ENCODE measurements around the gene CDK13. TPM values are rescaled to one million over a fixed set of nuclear protein-coding genes. Genes with fewer than 3 reads are reported as not detected.

The CDK13 gene
- total RNA-seq, 2 experiments from 2014 or later = 84.3 to 90.9 TPM

DNA sequence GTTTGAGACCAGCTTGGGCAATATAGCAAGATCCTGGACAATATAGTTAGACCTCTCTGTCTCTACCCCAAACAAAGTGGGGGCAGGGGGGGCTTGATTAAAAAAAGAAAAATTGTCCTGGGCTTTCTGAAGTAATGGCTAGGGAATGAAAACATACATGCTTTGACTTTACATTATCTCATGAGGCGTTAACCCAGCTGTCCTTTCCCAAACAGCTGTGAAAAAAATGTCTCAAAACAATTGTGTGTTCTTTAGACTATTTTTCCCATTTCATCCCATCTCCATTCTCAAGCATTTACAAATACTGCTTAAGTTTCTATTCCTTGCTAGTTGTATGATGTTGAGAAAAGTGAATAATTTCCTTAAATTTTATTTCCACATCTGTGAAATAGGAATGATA, 27.0 kb upstream of the CDK13 start:
- H3K79me2 ChIP-seq (ENCODE audit: insufficient read depth, low read depth, low read length) = no peaks in the 10 kb centered on the region
- no peaks in the 10 kb centered on the region for H3K4me1 ChIP-seq (ENCODE audit: insufficient read depth, low read length, poor library complexity, severe bottlenecking)
- POLR2A ChIA-PET = no interaction called here
- DNase-seq (ENCODE audit: low spot score) = no peak
- no peak overlapping the region for H3K27ac ChIP-seq (ENCODE audit: low read depth, low read length, poor library complexity, severe bottlenecking)
- H3K9me2 ChIP-seq (ENCODE audit: insufficient read depth, low read length) = no peaks in the 10 kb centered on the region
- no peaks in the 10 kb centered on the region for H4K20me1 ChIP-seq (ENCODE audit: insufficient read depth, low read length)
- no peak for TF ChIP-seq EZH2phosphoT487 (IDR thresholded peaks at IDR 0.05; ENCODE audit: borderline replicate concordance, low read depth, low read length)
- no peak for TF ChIP-seq CTCF (conservative IDR thresholded peaks at IDR 0.05; ENCODE audit: low read length)
- no peak overlapping the region for H2AFZ ChIP-seq (ENCODE audit: low read length)
- H3K4me3 ChIP-seq (ENCODE audit: low read depth, low read length, poor library complexity, severe bottlenecking) = no peak overlapping the region
- H3K36me3 ChIP-seq (ENCODE audit: insufficient read depth, low read length) = no peaks in the 10 kb centered on the region
- intact Hi-C loops (cut with micrococcal nuclease; ENCODE audit: unreplicated experiment) = no loop called here
- no peaks in the 10 kb centered on the region for H3K9me3 ChIP-seq (ENCODE audit: low read length)
- BruUV-seq (replicated peaks) = no TSS peak
- CTCF ChIA-PET (ENCODE audit: unreplicated experiment) = no interaction called here
- no peak overlapping the region for H3K4me2 ChIP-seq (ENCODE audit: low read length)

DNA sequence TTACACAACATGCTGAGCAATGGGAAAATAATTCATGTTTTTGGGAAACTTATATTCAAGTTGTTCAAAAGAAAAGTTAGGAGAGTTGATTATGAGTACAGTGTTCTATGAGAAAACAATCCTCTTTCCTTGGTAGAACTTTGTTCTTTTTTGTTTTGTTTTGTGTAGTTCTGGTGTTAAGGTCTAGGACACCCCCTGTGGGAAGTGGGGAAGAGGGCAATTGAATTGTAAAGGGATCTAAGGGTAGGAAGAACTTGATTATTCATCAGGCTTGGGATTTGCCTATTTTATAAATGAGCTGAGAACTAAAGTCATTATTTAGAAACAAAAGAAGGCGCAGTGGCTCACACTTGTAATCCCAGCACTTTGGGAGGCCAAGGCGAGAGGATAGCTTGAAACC, 25.9 kb upstream of the CDK13 start:
- no peaks in the 10 kb centered on the region for H3K79me2 ChIP-seq (ENCODE audit: insufficient read depth, low read depth, low read length)
- no peak overlapping the region for H3K4me2 ChIP-seq (ENCODE audit: low read length)
- H3K4me1 ChIP-seq (ENCODE audit: insufficient read depth, low read length, poor library complexity, severe bottlenecking) = no peaks in the 10 kb centered on the region
- no peaks in the 10 kb centered on the region for H3K9me2 ChIP-seq (ENCODE audit: insufficient read depth, low read length)
- H3K9me3 ChIP-seq (ENCODE audit: low read length) = no peaks in the 10 kb centered on the region
- no peak overlapping the region for H2AFZ ChIP-seq (ENCODE audit: low read length)
- no peak overlapping the region for H3K4me3 ChIP-seq (ENCODE audit: low read depth, low read length, poor library complexity, severe bottlenecking)
- H3K27ac ChIP-seq (ENCODE audit: low read depth, low read length, poor library complexity, severe bottlenecking) = no peak overlapping the region
- ChIA-PET POLR2A (interaction anchor here (0.7 to 1.0 kb wide), 3 partner anchors 91 to 1602 kb away, joined by 3 to 5 read pairs (median 3); no protein-coding TSS in a partner anchor), CTCF (ENCODE audit: unreplicated experiment) (no interaction called here)
- no TSS peak for BruUV-seq (replicated peaks)
- no peaks in the 10 kb centered on the region for H4K20me1 ChIP-seq (ENCODE audit: insufficient read depth, low read length)
- intact Hi-C loops (cut with micrococcal nuclease; ENCODE audit: unreplicated experiment) = no loop called here
- H3K36me3 ChIP-seq (ENCODE audit: insufficient read depth, low read length) = no peaks in the 10 kb centered on the region
- TF ChIP-seq EZH2phosphoT487 (IDR thresholded peaks at IDR 0.05; ENCODE audit: borderline replicate concordance, low read depth, low read length) (no peak), CTCF (conservative IDR thresholded peaks at IDR 0.05; ENCODE audit: low read length) (no peak)
- no peak for DNase-seq (ENCODE audit: low spot score)

- Histone ChIP-seq H2AFZ (ENCODE audit: low read length) (no peak overlapping the region), H3K27ac (ENCODE audit: low read depth, low read length, poor library complexity, severe bottlenecking) (no peak overlapping the region), H3K4me3 (ENCODE audit: low read depth, low read length, poor library complexity, severe bottlenecking) (no peak overlapping the region), H3K9me3 (ENCODE audit: low read length) (no peaks in the 10 kb centered on the region), H3K4me1 (ENCODE audit: insufficient read depth, low read length, poor library complexity, severe bottlenecking) (no peaks in the 10 kb centered on the region), H3K36me3 (ENCODE audit: insufficient read depth, low read length) (no peaks in the 10 kb centered on the region), H4K20me1 (ENCODE audit: insufficient read depth, low read length) (no peaks in the 10 kb centered on the region), H3K79me2 (ENCODE audit: insufficient read depth, low read depth, low read length) (no peaks in the 10 kb centered on the region), H3K9me2 (ENCODE audit: insufficient read depth, low read length) (no peaks in the 10 kb centered on the region), H3K4me2 (ENCODE audit: low read length) (no peak overlapping the region)
- no peak for TF ChIP-seq CTCF (conservative IDR thresholded peaks at IDR 0.05; ENCODE audit: low read length)
- no peak for TF ChIP-seq EZH2phosphoT487 (IDR thresholded peaks at IDR 0.05; ENCODE audit: borderline replicate concordance, low read depth, low read length)
- POLR2A ChIA-PET = interaction anchor here (0.6 to 1.5 kb wide), 2 partner anchors 12 to 1278 kb away, joined by 4 to 7 read pairs; no protein-coding TSS in a partner anchor
- CTCF ChIA-PET (ENCODE audit: unreplicated experiment) = no interaction called here
- BruUV-seq (replicated peaks) = no TSS peak
- no peak for DNase-seq (ENCODE audit: low spot score)
- intact Hi-C loops (cut with micrococcal nuclease; ENCODE audit: unreplicated experiment) = no loop called here
Measured at GRCh38 chr7:39926111-39926510, 23.9 kb upstream of the CDK13 start.
